GM23338 (cell line): Measurements from ENCODE around the gene EXOC2. TPM values are rescaled to one million over a fixed set of nuclear protein-coding genes. Genes with fewer than 3 reads are reported as not detected.

Source experiments
- CREB1 ChIP-seq: fragments of 250-450 bp; sonication (Bioruptor Pico); IDR thresholded peaks from 2 replicates; pipeline ENCODE4 v1.5.0; 2020; ENCODE audit warnings: low read depth, mild to moderate bottlenecking, moderate library complexity
- EZH2 ChIP-seq: fragments of 200-600 bp; sonication (generic); IDR thresholded peaks from one replicate; pipeline ENCODE4 v1.8.0; 2017; ENCODE audit warnings: antibody characterized with exemption, mild to moderate bottlenecking, low read depth; ENCODE audit not compliant: unreplicated experiment
- EZH2phosphoT487 ChIP-seq: fragments of 200-600 bp; sonication (generic); IDR thresholded peaks from one replicate; pipeline ENCODE4 v1.8.1; 2018; ENCODE audit warnings: antibody characterized with exemption; ENCODE audit not compliant: unreplicated experiment
- JUNB ChIP-seq: IDR thresholded peaks from one replicate; pipeline ENCODE4 v1.6.1; 2016; ENCODE audit warnings: antibody characterized with exemption; ENCODE audit not compliant: unreplicated experiment
- POLR2AphosphoS5 ChIP-seq: IDR thresholded peaks from 2 replicates; pipeline ENCODE4 v1.6.1; 2016; ENCODE audit warnings: antibody characterized with exemption, low read depth
- STAT1 ChIP-seq: IDR thresholded peaks from one replicate; pipeline ENCODE4 v1.6.1; 2016; ENCODE audit warnings: antibody characterized with exemption; ENCODE audit not compliant: unreplicated experiment
- ZNF114 ChIP-seq: fragments of 250-450 bp; sonication (Bioruptor Pico); IDR thresholded peaks from 2 replicates; pipeline ENCODE4 v1.5.0; 2020; ENCODE audit warnings: mild to moderate bottlenecking, moderate library complexity
- ZNF331 ChIP-seq: fragments of 250-450 bp; sonication (Bioruptor Pico); IDR thresholded peaks from 2 replicates; pipeline ENCODE4 v1.5.0; 2020; ENCODE audit warnings: low read depth, mild to moderate bottlenecking, moderate library complexity
- polyA plus RNA-seq: library from polyadenylated mRNA; unstranded; fragments of >200 nt; fragmentation: Nextera tagmentation; extraction: Ambion mirVana; gene quantifications from 2 replicates; pipeline ENCODE4 v1.2.1, GENCODE V29; 2016
- total RNA-seq: library from RNA; depleted of rRNA; stranded (reverse); fragments of >200 nt; shearing (Covaris generic); gene quantifications from 2 replicates; pipeline ENCODE4 v1.2.3, GENCODE V29; 2014
- TF ChIP-seq, protein P1 (sequence below): fragments of 250-450 bp; sonication (Bioruptor Pico); IDR thresholded peaks from 2 replicates; pipeline ENCODE4 v1.5.0; 2020; ENCODE audit warnings: mild to moderate bottlenecking, moderate library complexity
- TF ChIP-seq, protein P2 (sequence below), 2 experiments: fragments of 200-600 bp in 1 of 2; sonication (generic) in 1 of 2; conservative IDR thresholded peaks; 2 replicates each; pipeline versions ENCODE4 v1.5.1 to v1.6.1; 2016 to 2017; ENCODE audit warnings: antibody characterized with exemption in 2 of 2, low read depth in 2 of 2, mild to moderate bottlenecking in 2 of 2, moderate library complexity in 1 of 2
- TF ChIP-seq, protein P3 (sequence below): IDR thresholded peaks from one replicate; pipeline ENCODE4 v1.6.1; 2018; ENCODE audit warnings: antibody characterized with exemption; ENCODE audit not compliant: unreplicated experiment

EXOC2 gene
- total and polyA plus RNA-seq, 2 experiments from 2014 or later = 28.7 to 93.6 TPM

DNA sequence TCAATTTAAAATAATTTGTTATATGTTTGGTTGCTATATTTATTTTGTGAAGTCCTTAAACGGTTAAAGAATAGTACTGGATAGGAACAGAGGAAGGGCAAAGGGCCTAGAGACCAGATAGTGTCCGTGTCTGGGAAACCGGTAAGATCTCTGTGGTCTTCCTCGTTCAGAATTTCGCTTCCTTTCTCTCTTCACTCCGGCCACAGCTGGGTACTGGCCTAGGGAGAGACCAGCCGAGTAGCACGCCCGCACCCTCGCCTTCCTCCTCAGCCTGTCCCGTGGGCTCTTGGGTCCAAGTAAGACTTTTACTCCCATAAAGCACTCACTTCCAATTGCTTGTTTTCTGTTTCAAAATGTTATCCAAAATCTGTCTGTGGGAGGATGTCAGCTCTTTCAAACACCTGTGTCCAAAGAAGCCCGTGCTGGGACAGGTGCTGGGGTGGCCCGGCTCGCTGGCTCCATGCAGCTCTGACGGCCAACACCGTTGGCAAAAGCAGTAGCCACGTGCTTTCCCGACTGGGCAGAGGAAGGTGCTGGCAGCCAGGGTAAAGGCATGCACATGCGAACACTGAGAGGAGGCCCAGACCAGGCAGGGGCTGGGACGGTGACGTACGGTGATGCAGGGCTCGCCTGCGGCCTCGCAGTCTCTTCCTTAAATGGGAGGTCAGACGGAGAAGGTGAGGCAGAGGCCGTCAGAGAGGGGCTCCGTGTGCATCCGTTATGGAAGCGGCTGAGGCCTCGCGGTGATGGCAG, 189.2 kb downstream of the EXOC2 start (continued):
- TF ChIP-seq, protein P1, sequence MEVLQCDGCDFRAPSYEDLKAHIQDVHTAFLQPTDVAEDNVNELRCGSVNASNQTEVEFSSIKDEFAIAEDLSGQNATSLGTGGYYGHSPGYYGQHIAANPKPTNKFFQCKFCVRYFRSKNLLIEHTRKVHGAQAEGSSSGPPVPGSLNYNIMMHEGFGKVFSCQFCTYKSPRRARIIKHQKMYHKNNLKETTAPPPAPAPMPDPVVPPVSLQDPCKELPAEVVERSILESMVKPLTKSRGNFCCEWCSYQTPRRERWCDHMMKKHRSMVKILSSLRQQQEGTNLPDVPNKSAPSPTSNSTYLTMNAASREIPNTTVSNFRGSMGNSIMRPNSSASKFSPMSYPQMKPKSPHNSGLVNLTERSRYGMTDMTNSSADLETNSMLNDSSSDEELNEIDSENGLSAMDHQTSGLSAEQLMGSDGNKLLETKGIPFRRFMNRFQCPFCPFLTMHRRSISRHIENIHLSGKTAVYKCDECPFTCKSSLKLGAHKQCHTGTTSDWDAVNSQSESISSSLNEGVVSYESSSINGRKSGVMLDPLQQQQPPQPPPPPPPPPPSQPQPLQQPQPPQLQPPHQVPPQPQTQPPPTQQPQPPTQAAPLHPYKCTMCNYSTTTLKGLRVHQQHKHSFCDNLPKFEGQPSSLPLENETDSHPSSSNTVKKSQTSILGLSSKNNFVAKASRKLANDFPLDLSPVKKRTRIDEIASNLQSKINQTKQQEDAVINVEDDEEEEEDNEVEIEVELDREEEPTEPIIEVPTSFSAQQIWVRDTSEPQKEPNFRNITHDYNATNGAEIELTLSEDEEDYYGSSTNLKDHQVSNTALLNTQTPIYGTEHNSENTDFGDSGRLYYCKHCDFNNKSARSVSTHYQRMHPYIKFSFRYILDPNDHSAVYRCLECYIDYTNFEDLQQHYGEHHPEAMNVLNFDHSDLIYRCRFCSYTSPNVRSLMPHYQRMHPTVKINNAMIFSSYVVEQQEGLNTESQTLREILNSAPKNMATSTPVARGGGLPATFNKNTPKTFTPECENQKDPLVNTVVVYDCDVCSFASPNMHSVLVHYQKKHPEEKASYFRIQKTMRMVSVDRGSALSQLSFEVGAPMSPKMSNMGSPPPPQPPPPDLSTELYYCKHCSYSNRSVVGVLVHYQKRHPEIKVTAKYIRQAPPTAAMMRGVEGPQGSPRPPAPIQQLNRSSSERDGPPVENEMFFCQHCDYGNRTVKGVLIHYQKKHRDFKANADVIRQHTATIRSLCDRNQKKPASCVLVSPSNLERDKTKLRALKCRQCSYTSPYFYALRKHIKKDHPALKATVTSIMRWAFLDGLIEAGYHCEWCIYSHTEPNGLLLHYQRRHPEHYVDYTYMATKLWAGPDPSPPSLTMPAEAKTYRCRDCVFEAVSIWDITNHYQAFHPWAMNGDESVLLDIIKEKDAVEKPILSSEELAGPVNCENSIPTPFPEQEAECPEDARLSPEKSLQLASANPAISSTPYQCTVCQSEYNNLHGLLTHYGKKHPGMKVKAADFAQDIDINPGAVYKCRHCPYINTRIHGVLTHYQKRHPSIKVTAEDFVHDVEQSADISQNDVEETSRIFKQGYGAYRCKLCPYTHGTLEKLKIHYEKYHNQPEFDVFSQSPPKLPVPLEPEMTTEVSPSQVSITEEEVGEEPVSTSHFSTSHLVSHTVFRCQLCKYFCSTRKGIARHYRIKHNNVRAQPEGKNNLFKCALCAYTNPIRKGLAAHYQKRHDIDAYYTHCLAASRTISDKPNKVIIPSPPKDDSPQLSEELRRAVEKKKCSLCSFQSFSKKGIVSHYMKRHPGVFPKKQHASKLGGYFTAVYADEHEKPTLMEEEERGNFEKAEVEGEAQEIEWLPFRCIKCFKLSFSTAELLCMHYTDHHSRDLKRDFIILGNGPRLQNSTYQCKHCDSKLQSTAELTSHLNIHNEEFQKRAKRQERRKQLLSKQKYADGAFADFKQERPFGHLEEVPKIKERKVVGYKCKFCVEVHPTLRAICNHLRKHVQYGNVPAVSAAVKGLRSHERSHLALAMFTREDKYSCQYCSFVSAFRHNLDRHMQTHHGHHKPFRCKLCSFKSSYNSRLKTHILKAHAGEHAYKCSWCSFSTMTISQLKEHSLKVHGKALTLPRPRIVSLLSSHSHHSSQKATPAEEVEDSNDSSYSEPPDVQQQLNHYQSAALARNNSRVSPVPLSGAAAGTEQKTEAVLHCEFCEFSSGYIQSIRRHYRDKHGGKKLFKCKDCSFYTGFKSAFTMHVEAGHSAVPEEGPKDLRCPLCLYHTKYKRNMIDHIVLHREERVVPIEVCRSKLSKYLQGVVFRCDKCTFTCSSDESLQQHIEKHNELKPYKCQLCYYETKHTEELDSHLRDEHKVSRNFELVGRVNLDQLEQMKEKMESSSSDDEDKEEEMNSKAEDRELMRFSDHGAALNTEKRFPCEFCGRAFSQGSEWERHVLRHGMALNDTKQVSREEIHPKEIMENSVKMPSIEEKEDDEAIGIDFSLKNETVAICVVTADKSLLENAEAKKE (CRISPR knock-in tag) = no peak
- no peak for TF ChIP-seq STAT1
- no peak for TF ChIP-seq CREB1 (CRISPR knock-in tag)
- TF ChIP-seq EZH2phosphoT487 = no peak
- TF ChIP-seq, protein P2, sequence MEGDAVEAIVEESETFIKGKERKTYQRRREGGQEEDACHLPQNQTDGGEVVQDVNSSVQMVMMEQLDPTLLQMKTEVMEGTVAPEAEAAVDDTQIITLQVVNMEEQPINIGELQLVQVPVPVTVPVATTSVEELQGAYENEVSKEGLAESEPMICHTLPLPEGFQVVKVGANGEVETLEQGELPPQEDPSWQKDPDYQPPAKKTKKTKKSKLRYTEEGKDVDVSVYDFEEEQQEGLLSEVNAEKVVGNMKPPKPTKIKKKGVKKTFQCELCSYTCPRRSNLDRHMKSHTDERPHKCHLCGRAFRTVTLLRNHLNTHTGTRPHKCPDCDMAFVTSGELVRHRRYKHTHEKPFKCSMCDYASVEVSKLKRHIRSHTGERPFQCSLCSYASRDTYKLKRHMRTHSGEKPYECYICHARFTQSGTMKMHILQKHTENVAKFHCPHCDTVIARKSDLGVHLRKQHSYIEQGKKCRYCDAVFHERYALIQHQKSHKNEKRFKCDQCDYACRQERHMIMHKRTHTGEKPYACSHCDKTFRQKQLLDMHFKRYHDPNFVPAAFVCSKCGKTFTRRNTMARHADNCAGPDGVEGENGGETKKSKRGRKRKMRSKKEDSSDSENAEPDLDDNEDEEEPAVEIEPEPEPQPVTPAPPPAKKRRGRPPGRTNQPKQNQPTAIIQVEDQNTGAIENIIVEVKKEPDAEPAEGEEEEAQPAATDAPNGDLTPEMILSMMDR (conservative IDR thresholded peaks at IDR 0.05; ENCODE audit: low read depth in 2 of 2) = no peak
- TF ChIP-seq, protein P3, sequence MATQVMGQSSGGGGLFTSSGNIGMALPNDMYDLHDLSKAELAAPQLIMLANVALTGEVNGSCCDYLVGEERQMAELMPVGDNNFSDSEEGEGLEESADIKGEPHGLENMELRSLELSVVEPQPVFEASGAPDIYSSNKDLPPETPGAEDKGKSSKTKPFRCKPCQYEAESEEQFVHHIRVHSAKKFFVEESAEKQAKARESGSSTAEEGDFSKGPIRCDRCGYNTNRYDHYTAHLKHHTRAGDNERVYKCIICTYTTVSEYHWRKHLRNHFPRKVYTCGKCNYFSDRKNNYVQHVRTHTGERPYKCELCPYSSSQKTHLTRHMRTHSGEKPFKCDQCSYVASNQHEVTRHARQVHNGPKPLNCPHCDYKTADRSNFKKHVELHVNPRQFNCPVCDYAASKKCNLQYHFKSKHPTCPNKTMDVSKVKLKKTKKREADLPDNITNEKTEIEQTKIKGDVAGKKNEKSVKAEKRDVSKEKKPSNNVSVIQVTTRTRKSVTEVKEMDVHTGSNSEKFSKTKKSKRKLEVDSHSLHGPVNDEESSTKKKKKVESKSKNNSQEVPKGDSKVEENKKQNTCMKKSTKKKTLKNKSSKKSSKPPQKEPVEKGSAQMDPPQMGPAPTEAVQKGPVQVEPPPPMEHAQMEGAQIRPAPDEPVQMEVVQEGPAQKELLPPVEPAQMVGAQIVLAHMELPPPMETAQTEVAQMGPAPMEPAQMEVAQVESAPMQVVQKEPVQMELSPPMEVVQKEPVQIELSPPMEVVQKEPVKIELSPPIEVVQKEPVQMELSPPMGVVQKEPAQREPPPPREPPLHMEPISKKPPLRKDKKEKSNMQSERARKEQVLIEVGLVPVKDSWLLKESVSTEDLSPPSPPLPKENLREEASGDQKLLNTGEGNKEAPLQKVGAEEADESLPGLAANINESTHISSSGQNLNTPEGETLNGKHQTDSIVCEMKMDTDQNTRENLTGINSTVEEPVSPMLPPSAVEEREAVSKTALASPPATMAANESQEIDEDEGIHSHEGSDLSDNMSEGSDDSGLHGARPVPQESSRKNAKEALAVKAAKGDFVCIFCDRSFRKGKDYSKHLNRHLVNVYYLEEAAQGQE = no peak
- no peak for TF ChIP-seq ZNF331 (CRISPR knock-in tag)
- TF ChIP-seq JUNB = no peak
- TF ChIP-seq POLR2AphosphoS5 = no peak
- TF ChIP-seq ZNF114 (CRISPR knock-in tag) = no peak
- no peak for TF ChIP-seq EZH2
